Hematopoietic multipotent progenitor cell treated with erythropoietin and hydrocortisone succinate and interleukin-3 and kit ligand, for 8 days (in vitro differentiated cells): ENCODE data around the gene FKBP6.
"Not testable (repeated sequence)": the region's sequence is repeated elsewhere in the genome, so short reads cannot be mapped to it uniquely, and the experiment has no call there.

Experiments used
- DNase-seq: peaks from one replicate; pipeline ENCODE4 v3.0.0-alpha.2; 2015

Gene FKBP6, protein sequence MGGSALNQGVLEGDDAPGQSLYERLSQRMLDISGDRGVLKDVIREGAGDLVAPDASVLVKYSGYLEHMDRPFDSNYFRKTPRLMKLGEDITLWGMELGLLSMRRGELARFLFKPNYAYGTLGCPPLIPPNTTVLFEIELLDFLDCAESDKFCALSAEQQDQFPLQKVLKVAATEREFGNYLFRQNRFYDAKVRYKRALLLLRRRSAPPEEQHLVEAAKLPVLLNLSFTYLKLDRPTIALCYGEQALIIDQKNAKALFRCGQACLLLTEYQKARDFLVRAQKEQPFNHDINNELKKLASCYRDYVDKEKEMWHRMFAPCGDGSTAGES

DNA sequence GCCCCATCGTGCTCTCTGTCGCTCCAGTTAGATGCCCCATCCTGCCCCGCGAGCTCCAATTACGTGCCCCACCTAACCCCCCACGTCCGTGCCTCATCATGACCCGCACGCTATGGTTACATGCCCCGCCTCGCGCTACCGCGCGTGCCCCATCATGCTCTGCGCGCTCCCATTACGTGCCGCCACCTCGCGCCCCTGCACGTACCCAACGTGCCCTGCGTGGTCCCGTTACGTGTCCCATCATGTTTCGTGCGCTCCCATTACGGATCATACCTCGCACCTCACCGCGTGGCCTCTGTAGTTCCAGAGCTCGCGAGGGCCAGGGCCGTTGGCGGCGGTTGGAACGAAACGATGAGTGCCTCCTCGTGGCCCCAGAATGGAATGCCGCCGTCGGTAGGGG lies at the start of gene FKBP6, which contains the start of gene TRIM50:
TSS of gene FKBP6 (plus strand) at position 240 of the 400 bp plus-strand sequence. CDS start 268 bp downstream, outside the sequence.
TSS of gene TRIM50 (minus strand) at position 161 of the 400 bp plus-strand sequence. CDS start 3,295 bp downstream, outside the sequence.
- DNase-seq = not testable (repeated sequence)

DNA sequence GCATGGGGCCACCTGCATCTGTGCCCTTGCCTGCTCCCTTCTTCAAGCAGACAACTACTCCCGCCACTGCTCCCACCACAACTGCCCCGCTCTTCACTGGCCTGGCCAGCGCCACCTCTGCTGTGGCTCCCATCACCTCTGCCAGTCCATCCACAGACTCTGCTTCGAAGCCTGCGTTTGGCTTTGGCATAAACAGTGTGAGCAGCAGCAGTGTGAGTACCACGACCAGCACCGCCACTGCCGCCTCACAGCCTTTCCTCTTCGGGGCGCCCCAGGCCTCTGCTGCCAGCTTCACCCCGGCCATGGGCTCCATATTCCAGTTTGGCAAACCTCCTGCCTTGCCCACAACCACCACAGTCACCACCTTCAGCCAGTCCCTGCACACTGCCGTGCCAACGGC lies 30.7 kb upstream of the FKBP6 start:
- DNase-seq = not testable (repeated sequence)

DNA sequence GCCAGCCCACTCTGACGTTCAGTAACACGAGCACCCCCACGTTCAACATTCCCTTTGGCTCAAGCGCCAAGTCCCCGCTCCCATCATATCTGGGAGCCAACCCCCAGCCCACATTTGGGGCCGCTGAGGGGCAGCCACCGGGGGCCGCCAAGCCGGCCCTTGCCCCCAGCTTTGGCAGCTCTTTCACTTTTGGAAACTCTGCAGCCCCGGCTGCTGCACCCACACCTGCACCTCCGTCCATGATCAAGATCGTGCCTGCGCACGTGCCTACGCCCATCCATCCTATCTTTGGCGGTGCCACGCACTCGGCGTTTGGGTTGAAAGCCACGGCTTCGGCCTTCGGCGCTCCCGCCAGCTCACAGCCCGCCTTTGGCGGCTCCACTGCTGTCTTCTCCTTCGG lies 30.3 kb upstream of the FKBP6 start:
- DNase-seq = not testable (repeated sequence)

DNA sequence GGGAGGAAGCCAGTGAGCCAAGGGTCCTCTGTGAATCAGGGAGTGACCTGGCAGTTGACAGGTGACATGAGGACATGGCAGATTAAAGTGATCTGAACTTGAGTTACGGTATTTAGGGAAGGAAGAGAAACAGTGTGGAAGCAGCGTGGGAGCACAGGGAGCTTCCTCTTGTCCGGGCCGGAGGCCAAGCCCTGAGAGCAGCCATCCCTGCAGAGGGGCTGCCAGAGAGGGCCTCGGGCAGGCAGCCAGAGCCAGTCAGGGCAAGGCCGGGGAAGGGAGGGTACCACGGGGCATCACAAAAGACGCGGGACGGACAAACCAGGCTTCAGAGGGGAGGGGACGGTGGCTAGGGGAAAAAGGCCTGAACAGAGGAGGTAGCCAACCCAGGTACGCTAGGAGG lies 28.1 kb upstream of the FKBP6 start:
- DNase-seq = not testable (repeated sequence)

DNA sequence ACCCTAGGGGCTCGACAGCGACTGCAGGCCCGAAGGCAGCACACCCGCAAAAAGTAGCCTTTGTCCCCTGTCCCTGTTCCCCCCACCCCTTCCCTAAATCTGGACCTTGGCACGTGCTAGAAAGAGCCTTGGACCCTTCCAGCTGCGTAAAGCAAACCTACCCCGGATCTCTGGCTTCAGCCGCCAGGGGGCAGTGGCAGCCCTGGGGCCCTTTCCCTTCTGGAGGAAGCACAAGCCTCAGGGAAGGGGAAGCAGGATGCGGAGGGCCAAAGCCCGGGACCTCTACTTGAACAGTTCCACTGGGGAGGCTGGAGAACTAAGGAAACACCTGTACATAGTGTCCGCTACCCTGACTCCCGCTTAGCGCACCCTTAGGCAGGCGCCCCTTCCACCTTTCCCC lies 26.9 kb upstream of the FKBP6 start:
- not testable (repeated sequence) for DNase-seq

DNA sequence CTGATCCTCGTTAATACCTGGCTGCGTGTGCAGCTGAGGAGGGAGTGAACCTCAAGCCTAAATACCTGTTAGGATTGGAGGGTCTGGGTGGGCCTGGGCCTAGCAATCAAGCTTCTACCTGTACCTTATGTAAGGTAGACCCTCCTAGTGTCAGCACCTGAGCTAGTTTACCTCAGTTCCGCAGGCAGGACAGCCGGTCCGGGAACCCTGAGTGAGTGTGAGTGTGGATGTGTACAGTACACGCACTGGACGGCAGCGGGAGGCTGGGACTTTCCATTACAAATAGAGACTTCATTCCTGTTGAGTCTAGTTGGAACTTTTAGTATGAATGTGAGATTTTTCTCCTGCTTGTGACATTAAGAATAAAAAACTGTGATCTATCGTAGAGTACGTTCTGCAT lies 25.1 kb upstream of the FKBP6 start:
- DNase-seq = not testable (repeated sequence)

DNA sequence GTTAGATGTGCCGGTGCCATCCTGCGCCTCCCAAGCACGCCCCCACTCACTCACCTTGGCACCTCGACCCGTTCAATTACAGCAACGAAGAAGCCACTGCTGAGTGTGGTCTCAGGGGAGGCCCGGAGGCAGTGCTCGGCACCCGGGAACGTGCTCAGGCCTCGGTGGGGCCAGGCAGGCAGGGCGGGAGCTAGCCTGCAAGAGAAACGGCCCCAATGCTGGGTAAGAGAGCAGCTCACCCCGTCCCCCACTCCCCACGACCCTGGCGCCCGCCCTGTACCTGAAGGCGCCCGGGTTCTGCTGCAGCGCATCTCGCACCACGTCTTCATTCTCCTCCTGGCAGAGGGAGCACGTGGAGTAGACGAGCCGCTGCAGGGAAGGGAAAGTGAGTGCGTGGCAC lies 24.4 kb upstream of the FKBP6 start:
- DNase-seq = no peak

DNA sequence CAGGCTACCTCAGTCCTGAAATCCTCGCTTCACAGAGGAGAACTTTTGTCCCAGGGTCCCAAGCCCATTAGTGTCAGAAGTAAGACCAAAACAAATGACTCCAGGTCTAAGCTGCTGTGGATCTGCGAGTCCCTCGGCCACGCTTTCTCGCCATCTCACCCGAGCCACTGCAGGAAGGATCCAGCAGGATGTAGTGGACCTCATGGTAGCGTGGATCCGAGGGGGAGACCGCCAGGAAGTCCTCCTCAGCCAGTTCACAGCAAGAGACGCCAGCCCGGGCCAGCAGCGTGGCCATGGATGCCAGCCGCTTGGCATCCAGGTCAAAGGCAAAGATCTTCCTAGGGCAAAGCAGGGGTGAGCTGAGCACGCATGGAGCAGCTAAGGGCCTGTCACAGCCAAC lies 23.9 kb upstream of the FKBP6 start:
- no peak for DNase-seq

DNA sequence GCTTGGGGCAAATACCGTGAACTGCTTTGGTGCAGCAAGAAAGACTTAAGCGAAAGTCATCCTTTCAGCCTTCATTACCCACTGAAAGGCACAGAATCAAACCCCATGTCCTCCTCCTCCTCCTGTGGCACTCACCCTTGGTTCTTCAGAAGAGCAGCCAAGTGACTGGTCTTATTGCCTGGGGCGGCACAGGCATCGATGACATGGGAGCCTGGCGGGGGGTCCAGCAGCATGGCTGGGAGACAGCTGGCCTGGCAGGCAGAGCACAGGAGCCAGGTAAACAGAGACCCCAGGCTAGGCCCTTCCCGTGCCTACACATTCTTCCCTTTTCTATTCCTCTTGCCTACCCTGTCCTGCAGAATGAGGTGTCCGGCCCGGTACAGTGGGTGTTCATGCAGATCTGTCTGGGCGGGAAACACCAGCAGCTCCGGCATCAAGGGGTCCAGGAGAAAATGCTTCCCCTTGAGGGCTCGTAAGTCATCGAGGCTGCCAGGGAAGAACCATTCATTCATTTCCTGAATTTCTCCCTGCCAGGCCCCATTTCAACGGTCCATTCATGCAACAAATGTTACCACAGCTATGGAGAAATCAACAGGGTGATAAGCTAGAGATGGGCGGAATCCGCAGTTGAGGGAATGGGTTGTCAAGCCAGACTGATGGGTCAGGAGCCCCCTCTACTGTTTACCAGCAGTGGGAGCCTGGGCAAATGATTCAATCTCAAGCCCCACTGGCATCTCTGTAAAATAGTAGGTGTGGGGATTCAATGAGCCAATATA lies 23.2 kb upstream of the FKBP6 start:
- DNase-seq = peak; percentile 27

DNA sequence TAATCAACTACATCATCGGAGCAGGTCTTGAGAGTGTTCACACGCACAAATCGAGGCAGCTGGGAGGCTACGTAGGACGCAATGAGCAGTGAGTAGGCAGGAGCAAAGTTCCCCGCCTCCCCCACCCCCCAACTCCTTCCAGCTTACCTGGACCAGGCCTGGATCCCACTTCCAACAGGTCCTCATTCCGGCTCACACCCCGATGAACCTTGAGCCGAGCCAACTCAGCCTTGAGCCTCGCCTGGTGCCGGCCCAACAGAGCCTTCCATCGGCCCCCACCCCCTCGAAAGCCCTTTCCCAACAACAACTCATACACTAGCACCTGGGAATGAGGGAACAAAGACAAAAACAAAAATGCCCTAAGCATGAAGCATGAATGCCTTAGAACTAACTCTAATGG lies 20.5 kb upstream of the FKBP6 start:
- DNase-seq = no peak

DNA sequence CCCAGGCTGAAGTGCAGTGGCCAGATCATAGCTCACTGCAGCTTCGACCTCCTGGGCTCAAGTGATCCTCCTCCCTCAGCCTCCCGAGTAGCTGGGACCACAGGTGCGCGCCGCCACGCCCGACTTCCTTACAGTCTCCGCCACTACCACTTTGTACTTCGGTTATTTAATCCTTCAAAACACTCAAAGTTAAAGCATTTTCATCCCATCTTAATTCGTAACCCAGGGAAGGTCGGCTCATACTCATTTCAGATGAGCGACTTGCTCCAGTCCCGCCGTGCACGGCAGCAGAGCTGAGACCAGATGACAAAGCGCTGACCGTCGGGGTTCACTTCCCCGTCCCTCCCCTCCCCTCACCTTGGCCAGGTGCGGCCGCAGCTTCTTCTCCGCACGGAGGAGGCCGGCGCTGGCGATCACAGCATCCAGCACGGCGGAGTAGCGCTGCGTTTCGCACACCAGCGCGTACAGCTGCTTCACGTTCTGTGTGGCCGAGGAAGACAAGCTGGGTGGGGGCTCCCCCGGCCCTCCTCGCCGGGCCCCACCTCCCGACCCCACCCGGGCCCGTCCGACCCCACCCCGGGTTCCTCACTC lies 19.8 kb upstream of the FKBP6 start:
- no peak for DNase-seq

DNA sequence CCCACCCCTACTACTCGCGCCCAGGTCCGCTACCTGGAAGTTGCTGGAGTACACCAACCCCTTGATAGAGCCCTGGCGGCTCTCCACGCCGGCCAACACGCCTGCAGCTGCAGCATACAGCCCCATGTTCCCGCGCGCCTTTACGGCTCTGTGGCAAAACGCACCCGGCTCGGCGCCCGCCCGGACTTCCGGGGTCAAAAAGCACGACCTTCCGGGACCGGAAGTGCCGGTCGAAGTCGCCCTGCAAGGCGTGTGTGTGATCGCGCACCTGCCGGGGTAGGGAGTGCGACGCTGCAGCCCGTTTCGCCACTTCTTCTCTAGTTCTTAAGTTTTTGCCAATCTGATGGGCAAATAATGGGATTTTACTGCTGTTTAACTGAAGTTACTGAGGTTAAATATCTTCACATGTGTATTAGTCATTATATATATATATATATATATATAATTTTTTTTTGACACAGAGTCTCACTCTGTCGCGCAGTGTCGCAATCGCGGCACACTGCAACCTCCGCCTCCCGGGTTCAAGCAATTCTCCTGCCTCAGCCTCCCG lies 19.2 kb upstream of the FKBP6 start, which contains the start of gene NSUN5:
TSS of gene NSUN5 (minus strand) at position 162 of the 550 bp plus-strand sequence. CDS start at position 126, 36 bp downstream.
- peak; percentile 92 for DNase-seq

DNA sequence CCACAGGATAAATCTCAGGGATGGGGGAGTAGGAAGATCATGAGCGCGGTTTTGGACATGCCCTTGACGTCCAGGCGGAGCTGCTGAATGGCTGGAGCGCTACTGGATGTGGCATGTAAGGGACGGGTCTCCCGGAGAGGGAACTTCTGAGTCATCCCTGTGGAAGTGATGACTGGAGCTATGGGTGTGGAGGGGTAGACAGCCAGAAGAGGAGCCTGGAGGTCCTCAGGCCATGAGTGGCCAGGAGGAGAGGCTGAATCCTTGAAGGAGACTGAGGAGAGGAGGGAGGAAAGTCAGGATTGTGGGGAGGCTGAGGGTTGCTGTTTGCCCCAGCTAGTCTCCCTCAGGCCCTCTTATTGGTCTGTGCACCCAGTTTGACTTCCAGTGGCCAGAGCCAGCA lies 16.5 kb upstream of the FKBP6 start:
- DNase-seq = not testable (repeated sequence)

DNA sequence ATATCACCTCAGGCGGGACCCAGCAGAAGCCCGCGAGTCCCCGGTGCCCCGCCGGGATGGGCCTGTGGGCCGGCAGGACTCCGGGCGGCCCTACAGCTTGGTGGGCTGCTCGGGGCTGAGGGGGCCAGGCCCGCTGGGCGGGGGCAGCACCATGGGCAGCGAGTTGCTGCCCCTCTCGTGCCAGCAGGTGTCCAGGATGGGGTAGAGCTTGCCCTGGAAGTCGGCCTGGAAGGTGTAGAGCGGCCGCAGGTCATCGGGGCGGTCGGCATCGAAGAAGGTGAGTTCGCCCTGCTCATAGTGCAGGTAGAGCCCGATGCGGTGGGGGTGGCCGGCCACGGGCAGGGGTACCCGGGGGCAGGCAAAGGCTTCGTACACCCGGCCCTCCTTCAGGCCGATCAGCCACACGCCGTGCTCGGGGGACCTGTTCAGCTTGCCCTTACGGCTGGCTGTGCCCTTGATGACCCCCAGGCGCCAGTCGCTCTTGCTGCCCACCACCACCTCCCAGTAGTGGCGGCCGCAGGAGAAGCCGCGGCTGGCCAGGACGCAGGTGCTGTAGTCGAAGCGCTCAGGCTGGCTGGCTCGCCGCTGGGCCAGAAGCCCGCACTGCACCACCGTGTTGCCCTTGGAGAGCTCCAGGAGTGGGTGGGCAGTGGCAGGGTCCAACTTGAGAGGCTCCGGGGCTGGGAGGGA lies 15.0 kb upstream of the FKBP6 start:
- no peak for DNase-seq

DNA sequence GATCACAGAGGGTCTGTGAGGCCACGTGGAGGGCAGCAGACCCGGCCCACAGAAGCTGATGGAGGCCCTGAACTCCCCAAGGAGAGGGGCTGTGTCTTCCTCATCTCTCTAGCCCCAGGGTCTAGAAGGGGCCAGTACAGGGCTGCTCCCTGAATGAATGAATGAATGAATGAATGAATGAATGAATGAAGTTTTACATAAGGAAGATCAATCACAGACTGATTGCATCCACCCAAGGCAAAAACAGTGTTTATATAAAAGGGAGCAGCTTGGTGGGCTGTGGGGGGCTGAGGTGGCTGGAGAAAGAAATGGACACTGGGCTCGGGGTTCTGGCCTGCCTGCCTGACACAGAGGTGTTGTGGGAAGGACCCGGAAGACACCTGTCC lies 14.4 kb upstream of the FKBP6 start:
- no peak for DNase-seq

DNA sequence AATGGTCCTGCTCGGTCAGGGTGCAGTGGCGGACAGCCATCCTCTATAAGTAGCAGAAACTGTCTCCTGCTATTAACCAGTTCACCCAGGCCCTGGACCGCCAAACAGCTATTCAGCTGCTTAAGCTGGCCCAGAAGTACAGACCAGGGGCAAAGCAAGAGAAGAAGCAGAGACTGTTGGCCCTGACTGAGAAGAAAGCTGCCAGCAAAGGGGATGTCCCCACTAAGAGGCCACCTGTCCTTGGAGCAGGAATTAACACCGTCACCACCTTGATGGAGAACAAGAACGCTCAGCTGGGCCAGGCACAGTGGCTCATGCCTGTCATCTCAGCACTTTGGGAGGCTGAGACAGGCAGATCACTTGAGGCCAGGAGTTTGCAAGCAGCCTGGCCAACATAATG lies 13.7 kb upstream of the FKBP6 start:
- no peak for DNase-seq

DNA sequence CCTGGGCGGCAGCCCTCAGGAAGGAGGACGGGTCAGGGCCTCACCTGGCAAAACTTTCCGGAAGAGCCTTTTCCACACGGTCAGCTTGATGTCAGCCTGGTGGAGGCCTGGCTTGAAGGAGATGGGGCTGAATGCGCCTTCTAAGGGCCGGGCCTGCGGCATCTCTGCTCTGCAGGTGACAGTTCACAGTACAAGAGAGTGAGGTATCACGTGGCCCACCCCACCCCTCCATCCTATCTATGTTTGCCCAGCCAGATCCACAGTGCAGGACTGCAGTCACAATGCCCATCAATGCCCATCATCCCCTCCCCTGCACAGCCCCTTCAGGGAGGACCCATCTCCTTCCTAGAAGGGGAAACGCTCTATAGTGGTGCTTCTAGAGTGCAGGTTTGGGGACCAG lies 11.4 kb upstream of the FKBP6 start:
- DNase-seq = no peak

DNA sequence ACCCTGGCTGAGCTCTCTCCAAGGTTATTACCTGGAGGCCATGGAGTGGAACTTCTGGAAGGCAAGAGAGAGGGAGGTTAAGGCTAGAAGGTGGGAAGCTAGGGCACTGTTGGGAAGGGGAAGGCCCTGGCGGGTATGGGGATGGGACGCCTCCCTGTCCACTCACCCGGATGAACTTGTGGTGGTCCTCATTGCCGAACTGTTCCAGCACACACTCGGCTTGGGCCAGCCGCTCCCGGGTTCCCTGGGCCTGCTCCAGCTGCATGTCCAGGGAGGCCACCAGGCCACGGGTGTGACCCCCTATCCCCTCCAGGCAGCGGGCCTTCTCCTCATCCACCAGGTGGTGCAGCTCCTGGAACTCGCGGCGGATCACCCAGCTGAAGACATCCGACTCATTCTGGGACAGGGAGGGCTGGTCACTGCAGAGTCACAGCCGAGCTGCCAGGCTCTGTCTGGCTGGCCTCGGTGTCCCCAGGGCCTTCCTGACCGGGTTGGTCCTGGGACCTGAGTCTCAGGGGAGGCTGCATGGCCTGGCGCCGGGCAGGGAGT lies 9.2 kb upstream of the FKBP6 start:
- DNase-seq = not testable (repeated sequence)

DNA sequence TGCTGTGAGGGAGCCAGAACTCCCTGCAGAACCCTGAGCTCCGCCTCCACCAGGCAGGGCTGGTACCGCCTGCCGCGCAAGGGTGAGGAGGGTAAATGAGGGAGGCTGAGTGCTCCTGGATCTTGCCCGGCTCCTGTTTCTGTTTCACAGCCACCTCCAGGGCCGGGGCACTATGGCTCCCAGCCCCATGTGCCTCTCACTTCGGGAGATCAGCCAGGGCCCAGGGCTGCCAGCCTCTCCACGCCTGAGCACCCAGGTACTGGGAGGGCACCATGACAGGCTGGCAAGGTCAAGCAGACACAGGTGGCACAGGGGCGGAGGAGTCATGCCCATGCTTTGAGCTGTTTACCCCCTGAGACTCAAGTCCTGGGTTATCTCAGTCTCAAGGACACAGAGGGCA lies 8.4 kb upstream of the FKBP6 start:
- DNase-seq = not testable (repeated sequence)

DNA sequence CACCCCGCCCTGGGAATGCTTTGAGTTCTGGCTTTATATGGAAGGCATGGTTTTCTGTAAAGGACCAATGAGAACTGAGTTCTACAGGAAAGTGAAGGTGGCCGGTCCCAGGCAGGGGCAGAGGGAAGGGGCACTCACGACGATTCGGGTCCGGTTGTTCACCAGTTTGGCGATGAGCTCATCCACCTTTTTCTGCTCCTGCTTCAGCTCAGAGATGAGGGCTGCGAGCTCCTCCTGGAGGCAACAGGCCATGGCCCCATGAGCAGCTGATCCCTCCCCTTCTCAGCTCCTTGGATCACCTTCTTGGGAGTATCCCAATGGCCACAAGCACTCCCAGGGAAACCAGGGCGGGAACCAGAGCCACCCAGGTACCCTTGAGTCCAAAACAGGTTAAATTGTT lies 8.0 kb upstream of the FKBP6 start:
- DNase-seq = not testable (repeated sequence)

DNA sequence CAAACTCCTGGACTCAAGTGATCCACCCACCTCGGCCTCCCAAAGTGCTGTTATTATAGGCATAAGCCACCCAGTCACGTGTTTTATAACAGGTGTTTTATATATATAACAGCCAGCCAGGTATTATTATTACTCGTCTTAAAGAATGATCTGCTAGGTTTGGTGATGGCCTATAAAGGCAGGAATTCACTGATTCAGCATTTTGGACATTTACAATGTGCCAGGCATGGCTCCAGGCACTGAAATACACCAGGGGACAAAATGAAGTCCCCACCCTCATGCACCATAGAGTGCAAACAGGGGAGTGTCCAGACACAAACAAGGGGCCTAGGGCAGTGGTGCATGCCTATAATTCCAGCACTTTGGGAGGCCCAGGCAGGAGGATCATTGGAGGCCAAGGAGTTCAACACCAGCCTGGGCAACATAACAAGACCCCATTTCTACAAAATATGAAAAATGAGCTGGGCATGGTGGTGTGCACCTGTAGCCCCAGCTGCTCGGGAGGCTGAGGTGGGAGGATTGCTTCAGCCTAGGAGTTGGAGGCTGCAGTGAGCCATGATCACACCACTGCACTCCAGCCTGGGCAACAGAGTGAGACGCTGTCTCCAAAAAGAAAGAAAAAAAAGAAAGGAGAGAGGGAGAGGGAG lies 4.4 kb upstream of the FKBP6 start:
- DNase-seq = not testable (repeated sequence)
